ENCODE measurements around the gene ARHGAP24. TPM values are rescaled to one million over a fixed set of nuclear protein-coding genes. Genes with fewer than 3 reads are reported as not detected.

The ARHGAP24 gene
- polyA plus RNA-seq, 1 of the 3 experiments (the other 2 are of a cell fraction) = 1.4 TPM

DNA sequence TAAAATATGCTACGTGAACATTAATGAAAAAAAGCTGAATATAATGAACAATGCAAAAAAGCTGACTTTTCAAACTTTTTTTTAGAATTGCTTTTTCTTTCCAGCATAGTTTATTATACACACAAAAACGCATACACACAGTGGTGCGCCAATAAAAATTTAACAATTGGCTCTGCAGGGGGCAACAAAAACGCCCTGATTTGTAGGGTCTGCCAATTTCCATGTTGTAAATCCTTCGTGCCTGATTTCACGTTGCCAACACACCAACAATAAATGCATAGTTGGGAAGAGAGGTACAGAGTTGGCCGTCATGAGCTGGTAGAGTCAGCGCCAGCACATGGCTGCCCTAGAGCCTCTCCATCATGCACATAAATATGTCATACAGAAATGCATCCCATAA lies 551.8 kb downstream of the ARHGAP24 start:
- WGBS (ENCODE audit: low lambda C conversion rate) = 84% methylated on average over 8 of the region's 8 CpGs
- H3K4me3 ChIP-seq (ENCODE audit: low read depth in 2 of 2, low read length in 1 of 2) = no peak overlapping the region
- no peaks in the 10 kb centered on the region for H4K20me1 ChIP-seq (ENCODE audit: insufficient read depth)
- H2AFZ ChIP-seq (ENCODE audit: low read depth) = no peak overlapping the region
- no peaks in the 10 kb centered on the region for H3K4me1 ChIP-seq (ENCODE audit: control insufficient read depth in 1 of 2, insufficient read depth in 2 of 2, low read depth in 1 of 2, low read length in 1 of 2)
- no peak overlapping the region for H3K4me2 ChIP-seq
- no peak for DNase-seq
- no peaks in the 10 kb centered on the region for H3K9me3 ChIP-seq
- H3K79me2 ChIP-seq (ENCODE audit: insufficient read depth) = no peaks in the 10 kb centered on the region
- no peak overlapping the region for H3K9ac ChIP-seq
- no peak overlapping the region for H3K27ac ChIP-seq (ENCODE audit: low read depth in 2 of 2, low read length in 1 of 2)
- TF ChIP-seq RFX5 (IDR thresholded peaks at IDR 0.05; ENCODE audit: low read length) (no peak), SMC3 (IDR thresholded peaks at IDR 0.05; ENCODE audit: low read depth, low read length) (no peak), EP300 (IDR thresholded peaks at IDR 0.05; ENCODE audit: borderline replicate concordance in 1 of 2, low read depth in 1 of 2, low read length in 1 of 2) (no peak), NFIC (IDR thresholded peaks at IDR 0.05; ENCODE audit: borderline replicate concordance) (no peak), NRF1 (IDR thresholded peaks at IDR 0.05; ENCODE audit: low read depth, low read length) (no peak), MXI1 (IDR thresholded peaks at IDR 0.05; ENCODE audit: low read depth, low read length) (no peak), TCF12 (IDR thresholded peaks at IDR 0.05) (no peak), RAD21 (IDR thresholded peaks at IDR 0.05; ENCODE audit: low read length) (no peak), FOSL2 (IDR thresholded peaks at IDR 0.05; ENCODE audit: borderline replicate concordance, low read depth) (no peak), GATA2 (CRISPR knock-in tag; IDR thresholded peaks at IDR 0.05) (no peak), GABPA (IDR thresholded peaks at IDR 0.05; ENCODE audit: low read depth) (no peak), YY1 (IDR thresholded peaks at IDR 0.05; ENCODE audit: low read depth) (no peak), ELF1 (IDR thresholded peaks at IDR 0.05) (no peak), MEF2A (IDR thresholded peaks at IDR 0.05; ENCODE audit: borderline replicate concordance, low read depth) (no peak)
- TF ChIP-seq, protein P1, sequence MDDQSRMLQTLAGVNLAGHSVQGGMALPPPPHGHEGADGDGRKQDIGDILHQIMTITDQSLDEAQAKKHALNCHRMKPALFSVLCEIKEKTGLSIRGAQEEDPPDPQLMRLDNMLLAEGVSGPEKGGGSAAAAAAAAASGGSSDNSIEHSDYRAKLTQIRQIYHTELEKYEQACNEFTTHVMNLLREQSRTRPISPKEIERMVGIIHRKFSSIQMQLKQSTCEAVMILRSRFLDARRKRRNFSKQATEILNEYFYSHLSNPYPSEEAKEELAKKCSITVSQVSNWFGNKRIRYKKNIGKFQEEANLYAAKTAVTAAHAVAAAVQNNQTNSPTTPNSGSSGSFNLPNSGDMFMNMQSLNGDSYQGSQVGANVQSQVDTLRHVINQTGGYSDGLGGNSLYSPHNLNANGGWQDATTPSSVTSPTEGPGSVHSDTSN (IDR thresholded peaks at IDR 0.05) = no peak
- TF ChIP-seq, protein P2, sequence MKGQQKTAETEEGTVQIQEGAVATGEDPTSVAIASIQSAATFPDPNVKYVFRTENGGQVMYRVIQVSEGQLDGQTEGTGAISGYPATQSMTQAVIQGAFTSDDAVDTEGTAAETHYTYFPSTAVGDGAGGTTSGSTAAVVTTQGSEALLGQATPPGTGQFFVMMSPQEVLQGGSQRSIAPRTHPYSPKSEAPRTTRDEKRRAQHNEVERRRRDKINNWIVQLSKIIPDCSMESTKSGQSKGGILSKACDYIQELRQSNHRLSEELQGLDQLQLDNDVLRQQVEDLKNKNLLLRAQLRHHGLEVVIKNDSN (IDR thresholded peaks at IDR 0.05; ENCODE audit: borderline replicate concordance, low read depth) = no peak
- TF ChIP-seq, protein P3, sequence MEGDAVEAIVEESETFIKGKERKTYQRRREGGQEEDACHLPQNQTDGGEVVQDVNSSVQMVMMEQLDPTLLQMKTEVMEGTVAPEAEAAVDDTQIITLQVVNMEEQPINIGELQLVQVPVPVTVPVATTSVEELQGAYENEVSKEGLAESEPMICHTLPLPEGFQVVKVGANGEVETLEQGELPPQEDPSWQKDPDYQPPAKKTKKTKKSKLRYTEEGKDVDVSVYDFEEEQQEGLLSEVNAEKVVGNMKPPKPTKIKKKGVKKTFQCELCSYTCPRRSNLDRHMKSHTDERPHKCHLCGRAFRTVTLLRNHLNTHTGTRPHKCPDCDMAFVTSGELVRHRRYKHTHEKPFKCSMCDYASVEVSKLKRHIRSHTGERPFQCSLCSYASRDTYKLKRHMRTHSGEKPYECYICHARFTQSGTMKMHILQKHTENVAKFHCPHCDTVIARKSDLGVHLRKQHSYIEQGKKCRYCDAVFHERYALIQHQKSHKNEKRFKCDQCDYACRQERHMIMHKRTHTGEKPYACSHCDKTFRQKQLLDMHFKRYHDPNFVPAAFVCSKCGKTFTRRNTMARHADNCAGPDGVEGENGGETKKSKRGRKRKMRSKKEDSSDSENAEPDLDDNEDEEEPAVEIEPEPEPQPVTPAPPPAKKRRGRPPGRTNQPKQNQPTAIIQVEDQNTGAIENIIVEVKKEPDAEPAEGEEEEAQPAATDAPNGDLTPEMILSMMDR (IDR thresholded peaks at IDR 0.05) = no peak
- TF ChIP-seq, protein P4, sequence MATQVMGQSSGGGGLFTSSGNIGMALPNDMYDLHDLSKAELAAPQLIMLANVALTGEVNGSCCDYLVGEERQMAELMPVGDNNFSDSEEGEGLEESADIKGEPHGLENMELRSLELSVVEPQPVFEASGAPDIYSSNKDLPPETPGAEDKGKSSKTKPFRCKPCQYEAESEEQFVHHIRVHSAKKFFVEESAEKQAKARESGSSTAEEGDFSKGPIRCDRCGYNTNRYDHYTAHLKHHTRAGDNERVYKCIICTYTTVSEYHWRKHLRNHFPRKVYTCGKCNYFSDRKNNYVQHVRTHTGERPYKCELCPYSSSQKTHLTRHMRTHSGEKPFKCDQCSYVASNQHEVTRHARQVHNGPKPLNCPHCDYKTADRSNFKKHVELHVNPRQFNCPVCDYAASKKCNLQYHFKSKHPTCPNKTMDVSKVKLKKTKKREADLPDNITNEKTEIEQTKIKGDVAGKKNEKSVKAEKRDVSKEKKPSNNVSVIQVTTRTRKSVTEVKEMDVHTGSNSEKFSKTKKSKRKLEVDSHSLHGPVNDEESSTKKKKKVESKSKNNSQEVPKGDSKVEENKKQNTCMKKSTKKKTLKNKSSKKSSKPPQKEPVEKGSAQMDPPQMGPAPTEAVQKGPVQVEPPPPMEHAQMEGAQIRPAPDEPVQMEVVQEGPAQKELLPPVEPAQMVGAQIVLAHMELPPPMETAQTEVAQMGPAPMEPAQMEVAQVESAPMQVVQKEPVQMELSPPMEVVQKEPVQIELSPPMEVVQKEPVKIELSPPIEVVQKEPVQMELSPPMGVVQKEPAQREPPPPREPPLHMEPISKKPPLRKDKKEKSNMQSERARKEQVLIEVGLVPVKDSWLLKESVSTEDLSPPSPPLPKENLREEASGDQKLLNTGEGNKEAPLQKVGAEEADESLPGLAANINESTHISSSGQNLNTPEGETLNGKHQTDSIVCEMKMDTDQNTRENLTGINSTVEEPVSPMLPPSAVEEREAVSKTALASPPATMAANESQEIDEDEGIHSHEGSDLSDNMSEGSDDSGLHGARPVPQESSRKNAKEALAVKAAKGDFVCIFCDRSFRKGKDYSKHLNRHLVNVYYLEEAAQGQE (IDR thresholded peaks at IDR 0.05; ENCODE audit: low read depth, low read length) = no peak
- TF ChIP-seq, protein P5, sequence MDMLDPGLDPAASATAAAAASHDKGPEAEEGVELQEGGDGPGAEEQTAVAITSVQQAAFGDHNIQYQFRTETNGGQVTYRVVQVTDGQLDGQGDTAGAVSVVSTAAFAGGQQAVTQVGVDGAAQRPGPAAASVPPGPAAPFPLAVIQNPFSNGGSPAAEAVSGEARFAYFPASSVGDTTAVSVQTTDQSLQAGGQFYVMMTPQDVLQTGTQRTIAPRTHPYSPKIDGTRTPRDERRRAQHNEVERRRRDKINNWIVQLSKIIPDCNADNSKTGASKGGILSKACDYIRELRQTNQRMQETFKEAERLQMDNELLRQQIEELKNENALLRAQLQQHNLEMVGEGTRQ (IDR thresholded peaks at IDR 0.05; ENCODE audit: borderline replicate concordance, low read depth, low read length) = no peak
- TF ChIP-seq, protein P6, sequence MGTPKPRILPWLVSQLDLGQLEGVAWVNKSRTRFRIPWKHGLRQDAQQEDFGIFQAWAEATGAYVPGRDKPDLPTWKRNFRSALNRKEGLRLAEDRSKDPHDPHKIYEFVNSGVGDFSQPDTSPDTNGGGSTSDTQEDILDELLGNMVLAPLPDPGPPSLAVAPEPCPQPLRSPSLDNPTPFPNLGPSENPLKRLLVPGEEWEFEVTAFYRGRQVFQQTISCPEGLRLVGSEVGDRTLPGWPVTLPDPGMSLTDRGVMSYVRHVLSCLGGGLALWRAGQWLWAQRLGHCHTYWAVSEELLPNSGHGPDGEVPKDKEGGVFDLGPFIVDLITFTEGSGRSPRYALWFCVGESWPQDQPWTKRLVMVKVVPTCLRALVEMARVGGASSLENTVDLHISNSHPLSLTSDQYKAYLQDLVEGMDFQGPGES (IDR thresholded peaks at IDR 0.05; ENCODE audit: low read depth, low read length) = no peak
- H3K27me3 ChIP-seq (ENCODE audit: insufficient read depth) = no peaks in the 10 kb centered on the region
- ChIA-PET POLR2A (no interaction called here), CTCF (interaction anchor here (2.2 kb wide), 1 partner anchor 230 kb away, joined by 8 read pairs; no protein-coding TSS in a partner anchor)
- peaks cover 0 to 3% of the 10 kb centered on the region in 2 experiments for H3K36me3 ChIP-seq (replicated peaks in 1 of 2; ENCODE audit: control insufficient read depth in 1 of 2, insufficient read depth in 2 of 2, low read length in 1 of 2)
- H3F3A ChIP-seq (replicated peaks; ENCODE audit: insufficient read depth) = no peaks in the 10 kb centered on the region
- no peaks in the 10 kb centered on the region for H3K9me2 ChIP-seq

Data from SK-N-SH (cell line).